Mesenchymal stem cell (in vitro differentiated cells and primary cell): ENCODE results near the gene KRT71.

ENCODE experiments used
- DNase-seq: peaks from one replicate; pipeline ENCODE4 v3.0.0-alpha.2; 2013
- H2AFZ ChIP-seq: one replicate; pipeline ENCODE4 v1.6.1; 2013; ENCODE audit warnings: low read depth, mild to moderate bottlenecking, control low read depth, inconsistent platforms, low read length, moderate library complexity
- H2AK5ac ChIP-seq: 2 replicates; pipeline ENCODE4 v1.6.1; 2013; ENCODE audit warnings: low read length, moderate library complexity, mild to moderate bottlenecking, inconsistent platforms; ENCODE audit not compliant: severe bottlenecking
- H2BK120ac ChIP-seq: one replicate; pipeline ENCODE4 v1.6.1; 2013; ENCODE audit warnings: low read depth, mild to moderate bottlenecking, inconsistent platforms, low read length, moderate library complexity
- H2BK12ac ChIP-seq, 2 experiments: one replicate each; pipeline ENCODE4 v1.6.1; 2013; ENCODE audit warnings: inconsistent platforms in 2 of 2, low read length in 2 of 2, mild to moderate bottlenecking in 2 of 2, moderate library complexity in 2 of 2, control low read depth in 1 of 2
- H2BK15ac ChIP-seq: one replicate; pipeline ENCODE4 v1.6.1; 2013; ENCODE audit warnings: mild to moderate bottlenecking, low read depth, inconsistent platforms; ENCODE audit not compliant: poor library complexity, severe bottlenecking
- H2BK5ac ChIP-seq: 2 replicates; pipeline ENCODE4 v1.6.1; 2013; ENCODE audit warnings: low read depth, mild to moderate bottlenecking, low read length, control low read depth, inconsistent platforms; ENCODE audit not compliant: poor library complexity, severe bottlenecking
- H3K14ac ChIP-seq, 2 experiments: one replicate each; pipeline ENCODE4 v1.6.1; 2013; ENCODE audit warnings: inconsistent platforms in 2 of 2, low read length in 2 of 2, control low read depth in 1 of 2, mild to moderate bottlenecking in 1 of 2, moderate library complexity in 1 of 2
- H3K18ac ChIP-seq, 2 experiments: one replicate each; pipeline ENCODE4 v1.6.1; 2013; ENCODE audit warnings: inconsistent platforms in 2 of 2, low read length in 2 of 2, control low read depth in 1 of 2, low read depth in 1 of 2, mild to moderate bottlenecking in 1 of 2
- H3K23ac ChIP-seq, 2 experiments: one replicate each; pipeline ENCODE4 v1.6.1; 2013; ENCODE audit warnings: inconsistent platforms in 2 of 2, low read length in 2 of 2, mild to moderate bottlenecking in 2 of 2, moderate library complexity in 2 of 2, control low read depth in 1 of 2
- H3K27ac ChIP-seq: 2 replicates; pipeline ENCODE4 v1.5.1; 2013; ENCODE audit warnings: mild to moderate bottlenecking, moderate library complexity, low read length, control low read depth, inconsistent platforms; ENCODE audit not compliant: poor library complexity, severe bottlenecking
- H3K27me3 ChIP-seq, 2 experiments: 2 replicates each; pipeline versions ENCODE4 v1.6.1 to v1.7.0; 2013; ENCODE audit warnings: low read length in 2 of 2, mild to moderate bottlenecking in 2 of 2, moderate library complexity in 2 of 2, control low read depth in 1 of 2, inconsistent platforms in 1 of 2; ENCODE audit not compliant: control insufficient read depth in 1 of 2, insufficient read depth in 1 of 2
- H3K36me3 ChIP-seq, 2 experiments: 2 replicates each; pipeline versions ENCODE4 v1.6.1 to v1.7.0; 2013; ENCODE audit warnings: low read length in 2 of 2, control low read depth in 1 of 2, inconsistent platforms in 1 of 2, low read depth in 1 of 2, mild to moderate bottlenecking in 1 of 2; ENCODE audit not compliant: insufficient read depth in 2 of 2, control insufficient read depth in 1 of 2
- H3K4ac ChIP-seq, 2 experiments: one replicate each; pipeline ENCODE4 v1.6.1; 2013; ENCODE audit warnings: inconsistent platforms in 2 of 2, low read length in 2 of 2, mild to moderate bottlenecking in 2 of 2, moderate library complexity in 2 of 2, control low read depth in 1 of 2, low read depth in 1 of 2
- H3K4me1 ChIP-seq: 2 replicates; pipeline ENCODE4 v1.6.1; 2013; ENCODE audit warnings: low read depth, low read length, control low read depth; ENCODE audit not compliant: control insufficient read depth, insufficient read depth
- H3K4me2 ChIP-seq: 2 replicates; pipeline ENCODE4 v1.6.1; 2013; ENCODE audit warnings: low read length, mild to moderate bottlenecking, inconsistent platforms; ENCODE audit not compliant: poor library complexity, severe bottlenecking
- H3K4me3 ChIP-seq, 2 experiments: 2 replicates each; pipeline versions ENCODE4 v1.5.1 to v1.7.0; 2013; ENCODE audit warnings: low read length in 2 of 2, mild to moderate bottlenecking in 2 of 2, control low read depth in 1 of 2, low read depth in 1 of 2; ENCODE audit not compliant: insufficient read depth in 1 of 2
- H3K79me1 ChIP-seq: replicated peaks from 2 replicates; pipeline ENCODE4 v1.6.1; 2013; ENCODE audit warnings: mild to moderate bottlenecking, control low read depth, low read length, inconsistent platforms; ENCODE audit not compliant: poor library complexity, severe bottlenecking
- H3K9ac ChIP-seq: 2 replicates; pipeline ENCODE4 v1.7.0; 2013; ENCODE audit warnings: mild to moderate bottlenecking, low read length, moderate library complexity
- H3K9me3 ChIP-seq: 2 replicates; pipeline ENCODE4 v1.7.0; 2013; ENCODE audit warnings: mild to moderate bottlenecking, low read length; ENCODE audit not compliant: control insufficient read depth
- H4K8ac ChIP-seq: one replicate; pipeline ENCODE4 v1.6.1; 2013; ENCODE audit warnings: inconsistent platforms, mild to moderate bottlenecking, low read length, moderate library complexity
- H4K91ac ChIP-seq: one replicate; pipeline ENCODE4 v1.6.1; 2013; ENCODE audit warnings: mild to moderate bottlenecking, low read length, inconsistent platforms
- WGBS: methylation state at CpG from one replicate; pipeline ENCODE4 v1.1.7; 2013; ENCODE audit warnings: mixed read lengths; 5-methylcytosine and 5-hydroxymethylcytosine counted together

KRT71 gene

DNA sequence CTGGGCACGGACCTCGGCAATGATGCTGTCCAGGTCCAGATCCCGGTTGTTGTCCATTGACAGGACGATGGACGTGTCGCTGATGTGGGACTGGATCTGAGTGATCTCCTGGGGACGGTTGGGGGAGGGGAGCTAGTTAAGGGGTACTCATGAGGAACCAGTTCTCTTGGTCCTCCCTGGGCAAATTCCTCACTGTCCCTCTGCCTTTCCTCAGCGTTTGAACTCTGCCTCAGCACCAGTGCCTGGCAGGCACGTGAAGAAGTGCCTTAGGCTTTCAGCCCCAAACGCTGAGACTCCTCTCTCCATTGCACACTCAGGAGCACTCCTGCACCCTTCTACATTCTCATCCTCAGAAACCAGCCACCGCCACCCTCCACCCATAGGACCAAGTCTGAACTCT, 38.6 kb upstream of the KRT71 start:
- Histone ChIP-seq H3K4me3 (no peak overlapping the region), H3K4ac (no peak overlapping the region), H2BK120ac (no peak overlapping the region), H3K23ac (no peak overlapping the region), H2AFZ (no peak overlapping the region), H3K27ac (no peak overlapping the region), H3K4me1 (no peaks in the 10 kb centered on the region), H3K9me3 (no peaks in the 10 kb centered on the region), H2BK12ac (no peak overlapping the region), H2BK5ac (no peak overlapping the region), H3K14ac (no peak overlapping the region), H3K79me1 (no peaks in the 10 kb centered on the region), H2AK5ac (no peak overlapping the region), H3K4me2 (no peak overlapping the region), H3K36me3 (no peaks in the 10 kb centered on the region), H3K18ac (no peak overlapping the region), H2BK15ac (no peak overlapping the region), H4K91ac (no peak overlapping the region), H3K9ac (no peak overlapping the region), H3K27me3 (peaks cover 44 to 65% of the 10 kb centered on the region in 2 experiments), H4K8ac (no peak overlapping the region)
- WGBS, result 80% methylated on average over 10 of the region's 11 CpGs
- no peak for DNase-seq

DNA sequence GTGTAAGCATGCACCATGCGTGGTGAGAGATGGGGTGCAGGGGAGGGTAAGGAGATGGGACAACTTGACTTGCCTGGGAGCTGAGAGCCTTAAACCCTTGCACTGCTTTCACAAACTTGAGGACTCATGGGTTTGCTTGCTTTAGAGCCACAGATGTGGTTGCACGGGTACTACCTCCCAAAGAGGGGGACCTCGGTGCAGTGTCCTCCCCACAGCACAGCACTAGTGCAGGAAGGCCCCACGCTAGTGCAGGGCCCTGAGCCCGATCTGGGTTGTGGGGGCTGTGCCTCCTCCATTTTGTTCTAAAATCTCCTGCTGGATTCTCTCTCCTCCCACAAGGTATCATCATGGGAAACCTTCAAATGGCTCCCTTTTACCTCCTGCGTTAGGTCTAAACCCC, 37.1 kb upstream of the KRT71 start:
- Histone ChIP-seq H2AK5ac (no peak overlapping the region), H3K4ac (no peak overlapping the region), H3K27me3 (peaks cover 58 to 78% of the 10 kb centered on the region in 2 experiments), H3K4me1 (no peaks in the 10 kb centered on the region), H3K9ac (no peak overlapping the region), H3K4me2 (no peak overlapping the region), H3K18ac (no peak overlapping the region), H2BK5ac (no peak overlapping the region), H2AFZ (no peak overlapping the region), H3K14ac (no peak overlapping the region), H3K36me3 (no peaks in the 10 kb centered on the region), H2BK120ac (no peak overlapping the region), H2BK15ac (no peak overlapping the region), H4K8ac (no peak overlapping the region), H3K4me3 (no peak overlapping the region), H2BK12ac (no peak overlapping the region), H3K79me1 (no peaks in the 10 kb centered on the region), H3K27ac (no peak overlapping the region), H3K23ac (no peak overlapping the region), H3K9me3 (no peaks in the 10 kb centered on the region), H4K91ac (no peak overlapping the region)
- 86% methylated on average over 6 of the region's 6 CpGs for WGBS
- DNase-seq, result no peak

DNA sequence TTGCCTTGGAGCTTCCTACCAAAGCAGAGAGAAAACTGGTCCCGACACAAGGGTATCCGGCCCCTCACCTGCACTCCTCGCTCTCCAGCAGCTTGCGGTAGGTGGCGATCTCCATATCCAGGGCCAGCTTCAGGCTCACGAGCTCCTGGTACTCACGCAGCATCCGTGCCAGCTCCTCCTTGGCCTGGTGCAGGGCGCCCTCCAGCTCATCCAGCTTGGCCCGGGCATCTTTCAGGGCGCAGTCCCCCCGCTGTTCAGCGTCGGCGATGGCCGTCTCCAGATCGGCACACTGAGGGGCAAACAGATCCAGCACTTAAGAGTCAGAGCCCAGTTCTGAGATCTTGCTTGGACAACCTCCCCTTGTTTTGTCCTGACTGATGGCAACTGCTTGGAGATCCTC, 34.6 kb upstream of the KRT71 start:
- Histone ChIP-seq H2BK5ac (no peak overlapping the region), H2AFZ (no peak overlapping the region), H3K23ac (no peak overlapping the region), H3K27me3 (peaks cover 56 to 70% of the 10 kb centered on the region in 2 experiments), H3K14ac (no peak overlapping the region), H4K8ac (no peak overlapping the region), H2BK120ac (no peak overlapping the region), H3K4me3 (no peak overlapping the region), H2BK15ac (no peak overlapping the region), H2AK5ac (no peak overlapping the region), H2BK12ac (no peak overlapping the region), H3K4me1 (no peaks in the 10 kb centered on the region), H3K36me3 (no peaks in the 10 kb centered on the region), H3K9ac (no peak overlapping the region), H3K9me3 (no peaks in the 10 kb centered on the region), H3K4me2 (no peak overlapping the region), H3K18ac (no peak overlapping the region), H4K91ac (no peak overlapping the region), H3K27ac (no peak overlapping the region), H3K4ac (no peak overlapping the region), H3K79me1 (no peaks in the 10 kb centered on the region)
- DNase-seq, result no peak
- WGBS, result 80% methylated on average over 17 of the region's 17 CpGs

DNA sequence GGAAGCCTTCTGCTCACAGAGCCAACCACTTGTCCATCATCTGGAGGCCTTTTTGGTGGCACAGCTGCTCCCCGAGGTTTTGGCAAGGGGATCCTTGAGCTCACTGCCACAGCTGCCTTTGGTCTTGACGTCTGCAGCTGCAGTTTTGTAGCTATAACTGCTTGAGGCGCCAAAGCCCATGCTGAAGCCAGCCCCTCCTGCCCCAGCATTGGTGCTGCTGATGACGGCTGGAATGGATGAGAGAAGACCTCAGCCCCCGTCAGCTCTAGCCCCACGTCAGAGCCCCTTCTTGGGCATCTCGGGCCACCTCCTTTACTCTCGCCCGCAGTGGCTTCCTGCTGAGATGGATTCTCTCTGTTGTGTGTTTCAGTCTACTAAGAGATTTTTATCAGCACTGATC, 33.0 kb upstream of the KRT71 start:
- WGBS, result 52% methylated on average over 9 of the region's 9 CpGs
- Histone ChIP-seq H2AFZ (no peak overlapping the region), H3K23ac (no peak overlapping the region), H3K4me2 (no peak overlapping the region), H3K36me3 (no peaks in the 10 kb centered on the region), H3K14ac (no peak overlapping the region), H3K4me3 (no peak overlapping the region), H4K8ac (no peak overlapping the region), H3K4ac (no peak overlapping the region), H3K9me3 (no peaks in the 10 kb centered on the region), H2BK5ac (no peak overlapping the region), H3K4me1 (no peaks in the 10 kb centered on the region), H3K27me3 (peaks cover 60 to 71% of the 10 kb centered on the region in 2 experiments), H4K91ac (no peak overlapping the region), H2BK12ac (no peak overlapping the region), H2BK120ac (no peak overlapping the region), H2AK5ac (no peak overlapping the region), H3K18ac (no peak overlapping the region), H3K9ac (no peak overlapping the region), H2BK15ac (no peak overlapping the region), H3K79me1 (no peaks in the 10 kb centered on the region), H3K27ac (no peak overlapping the region)
- no peak for DNase-seq
